ENCODE results near the gene BTG2. TPM values are rescaled to one million over a fixed set of nuclear protein-coding genes. Genes with fewer than 3 reads are reported as not detected.

BTG2 gene
- total RNA-seq, 4 donors from 2014 or later, result 48.0 to 286 (median 74.9) TPM

GRCh38 chr1:203340112-203340790, 34.9 kb downstream of the BTG2 start:
- Histone ChIP-seq H3K27ac (peak overlapping the region; percentile 0 to 71 (median 26)), H3K4me3 (no peak overlapping the region), H3K9me3 (no peaks in the 10 kb centered on the region), H3K36me3 (no peaks in the 10 kb centered on the region), H3K4me1 (peaks cover 29 to 37% of the 10 kb centered on the region in 2 donors), H3K27me3 (no peaks in the 10 kb centered on the region)
- DNase-seq (peak; percentile 63 to 67), ATAC-seq (peak; percentile 53 to 65)
- in situ Hi-C loops (cut with MboI; ENCODE audit: low sequenced_read_pairs in 4 of 4), result loop anchor here (5.0 to 10.0 kb wide), 3 partner anchors 145 to 365 kb away; no protein-coding TSS in a partner anchor
- no peak for TF ChIP-seq POLR2A (IDR thresholded peaks at IDR 0.05)
- TF ChIP-seq, protein P1, sequence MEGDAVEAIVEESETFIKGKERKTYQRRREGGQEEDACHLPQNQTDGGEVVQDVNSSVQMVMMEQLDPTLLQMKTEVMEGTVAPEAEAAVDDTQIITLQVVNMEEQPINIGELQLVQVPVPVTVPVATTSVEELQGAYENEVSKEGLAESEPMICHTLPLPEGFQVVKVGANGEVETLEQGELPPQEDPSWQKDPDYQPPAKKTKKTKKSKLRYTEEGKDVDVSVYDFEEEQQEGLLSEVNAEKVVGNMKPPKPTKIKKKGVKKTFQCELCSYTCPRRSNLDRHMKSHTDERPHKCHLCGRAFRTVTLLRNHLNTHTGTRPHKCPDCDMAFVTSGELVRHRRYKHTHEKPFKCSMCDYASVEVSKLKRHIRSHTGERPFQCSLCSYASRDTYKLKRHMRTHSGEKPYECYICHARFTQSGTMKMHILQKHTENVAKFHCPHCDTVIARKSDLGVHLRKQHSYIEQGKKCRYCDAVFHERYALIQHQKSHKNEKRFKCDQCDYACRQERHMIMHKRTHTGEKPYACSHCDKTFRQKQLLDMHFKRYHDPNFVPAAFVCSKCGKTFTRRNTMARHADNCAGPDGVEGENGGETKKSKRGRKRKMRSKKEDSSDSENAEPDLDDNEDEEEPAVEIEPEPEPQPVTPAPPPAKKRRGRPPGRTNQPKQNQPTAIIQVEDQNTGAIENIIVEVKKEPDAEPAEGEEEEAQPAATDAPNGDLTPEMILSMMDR (IDR thresholded peaks at IDR 0.05 in 4 of 5, conservative IDR thresholded peaks at IDR 0.05 in 1 of 5), result peak; percentile 71 to 89 (median 87)
- intact Hi-C loops (cut with DNase I; ENCODE audit: low total_unique reads), result loop anchor here (1.0 to 5.0 kb wide), 3 partner anchors 102 to 362 kb away; no protein-coding TSS in a partner anchor

DNA sequence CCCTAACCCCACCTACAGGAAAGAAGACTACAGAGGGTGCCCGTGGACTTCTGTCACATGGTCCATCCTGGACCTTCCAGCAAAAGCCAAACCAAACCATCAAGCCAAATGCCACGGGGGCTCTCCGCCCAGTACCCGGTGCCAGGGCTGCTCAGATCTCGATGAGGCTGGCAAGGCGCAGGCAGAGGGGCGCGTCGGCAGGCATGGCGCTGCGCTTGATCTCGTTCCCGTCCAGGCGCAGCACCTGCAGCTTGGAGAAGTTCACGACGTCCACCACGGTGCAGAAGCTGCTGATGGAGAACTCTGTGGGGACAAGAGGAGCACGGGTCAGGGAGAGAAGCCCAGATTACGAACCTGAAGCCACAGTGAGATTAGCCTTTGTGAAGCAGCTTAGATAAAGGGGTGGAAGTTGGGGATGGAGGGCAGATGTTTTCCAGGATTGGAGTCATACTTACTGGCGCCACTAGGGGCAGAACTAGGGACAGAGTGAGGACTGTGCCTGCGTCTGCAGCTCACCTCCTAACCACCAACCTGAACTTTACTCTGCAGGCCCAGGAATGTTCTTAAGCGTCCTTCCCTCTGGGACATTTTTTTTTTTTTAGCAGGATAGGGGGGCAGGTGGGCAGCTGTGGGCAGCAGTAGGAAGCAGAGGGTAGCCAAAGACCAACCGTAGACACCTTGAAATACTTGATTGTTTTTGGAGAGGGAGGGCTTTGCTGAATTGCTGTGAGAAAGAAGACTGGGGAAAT, 37.0 kb downstream of the BTG2 start:
- H3K27me3 ChIP-seq, result no peaks in the 10 kb centered on the region
- in situ Hi-C loops (cut with MboI; ENCODE audit: low sequenced_read_pairs in 4 of 4) (loop anchor here (5.0 to 10.0 kb wide), 3 partner anchors 142 to 362 kb away; no protein-coding TSS in a partner anchor), intact Hi-C loops (cut with DNase I; ENCODE audit: low total_unique reads) (loop anchor here (5.0 kb wide), 2 partner anchors 100 to 360 kb away; no protein-coding TSS in a partner anchor)
- no peaks in the 10 kb centered on the region for H3K36me3 ChIP-seq
- H3K27ac ChIP-seq, result no peak overlapping the region
- H3K4me1 ChIP-seq, result peaks cover 7 to 18% of the 10 kb centered on the region in 2 donors
- ATAC-seq, result peak in 1 of 2 donors; percentile 39
- no peak for DNase-seq
- no peak for TF ChIP-seq POLR2A (IDR thresholded peaks at IDR 0.05)
- TF ChIP-seq, protein P1 (IDR thresholded peaks at IDR 0.05 in 4 of 5, conservative IDR thresholded peaks at IDR 0.05 in 1 of 5), result peak; percentile 30 to 79 (median 68)
- no peak overlapping the region for H3K4me3 ChIP-seq
- no peaks in the 10 kb centered on the region for H3K9me3 ChIP-seq

GRCh38 chr1:203343956-203344754, 38.8 kb downstream of the BTG2 start:
- Histone ChIP-seq H3K36me3 (no peaks in the 10 kb centered on the region), H3K4me3 (no peak overlapping the region), H3K27me3 (no peaks in the 10 kb centered on the region), H3K27ac (peak overlapping the region in 1 of 4 donors; percentile 31), H3K9me3 (no peaks in the 10 kb centered on the region), H3K4me1 (peaks cover 4 to 8% of the 10 kb centered on the region in 2 donors)
- ATAC-seq (no peak), DNase-seq (no peak)
- intact Hi-C loops (cut with DNase I; ENCODE audit: low total_unique reads) (loop anchor here (5.0 kb wide), 2 partner anchors 98 to 358 kb away; no protein-coding TSS in a partner anchor), in situ Hi-C loops (cut with MboI; ENCODE audit: low sequenced_read_pairs in 4 of 4) (loop anchor here (5.0 to 10.0 kb wide), 3 partner anchors 141 to 361 kb away; no protein-coding TSS in a partner anchor)
- TF ChIP-seq, protein P1 (IDR thresholded peaks at IDR 0.05 in 4 of 5, conservative IDR thresholded peaks at IDR 0.05 in 1 of 5), result no peak
- TF ChIP-seq POLR2A (IDR thresholded peaks at IDR 0.05), result no peak

GRCh38 chr1:203346060-203346768, 40.9 kb downstream of the BTG2 start:
- in situ Hi-C loops (cut with MboI; ENCODE audit: low sequenced_read_pairs in 4 of 4), result loop anchor here in 2 of 4 donors (10.0 kb wide), 2 partner anchors 139 to 359 kb away; no protein-coding TSS in a partner anchor
- Histone ChIP-seq H3K4me1 (no peaks in the 10 kb centered on the region), H3K27ac (peak overlapping the region; percentile 24 to 69 (median 34)), H3K27me3 (no peaks in the 10 kb centered on the region), H3K36me3 (no peaks in the 10 kb centered on the region), H3K9me3 (no peaks in the 10 kb centered on the region), H3K4me3 (no peak overlapping the region)
- DNase-seq (no peak), ATAC-seq (peak in 1 of 2 donors; percentile 52)
- intact Hi-C loops (cut with DNase I; ENCODE audit: low total_unique reads), result no loop called here
- TF ChIP-seq, protein P1 (IDR thresholded peaks at IDR 0.05 in 4 of 5, conservative IDR thresholded peaks at IDR 0.05 in 1 of 5), result no peak
- no peak for TF ChIP-seq POLR2A (IDR thresholded peaks at IDR 0.05)

Data from gastrocnemius medialis (tissue), 4 donors.